Endothelial cell of umbilical vein (primary cell): ENCODE data around the gene SORCS1.

Experiments used
- CTCF ChIP-seq, 2 donors: IDR thresholded peaks; 1 replicate in 1 of 2; 2 replicates in 1 of 2; pipeline ENCODE4 v1.5.1; 2011; ENCODE audit warnings: low read length in 2 of 2, mild to moderate bottlenecking in 2 of 2, moderate library complexity in 2 of 2, control low read depth in 1 of 2, inconsistent platforms in 1 of 2, low read depth in 1 of 2; ENCODE audit not compliant: insufficient read depth in 1 of 2; ENCODE audit errors: extremely low read depth in 1 of 2
- EZH2 ChIP-seq: IDR thresholded peaks from 2 replicates; pipeline ENCODE4 v1.6.1; 2012; ENCODE audit warnings: borderline replicate concordance, low read depth, mild to moderate bottlenecking, moderate library complexity, low read length, inconsistent platforms; ENCODE audit not compliant: severe bottlenecking
- FOS ChIP-seq: IDR thresholded peaks from 2 replicates; pipeline ENCODE4 v1.6.1; 2011; ENCODE audit warnings: mild to moderate bottlenecking, low read length, moderate library complexity, borderline replicate concordance; ENCODE audit not compliant: insufficient read depth
- GATA2 ChIP-seq: IDR thresholded peaks from 2 replicates; pipeline ENCODE4 v1.7.0; 2011; ENCODE audit warnings: low read depth, mild to moderate bottlenecking, moderate library complexity, mixed read lengths, low read length; ENCODE audit not compliant: insufficient read length, insufficient read depth
- JUN ChIP-seq: IDR thresholded peaks from 2 replicates; pipeline ENCODE4 v1.6.1; 2011; ENCODE audit warnings: borderline replicate concordance, low read depth; ENCODE audit not compliant: insufficient read length, insufficient read depth
- MAX ChIP-seq: IDR thresholded peaks from 2 replicates; pipeline ENCODE4 v1.6.1; 2011; ENCODE audit not compliant: insufficient read depth, insufficient read length
- POLR2A ChIP-seq: IDR thresholded peaks from 2 replicates; pipeline ENCODE4 v1.6.1; 2012; ENCODE audit warnings: low read depth, mild to moderate bottlenecking, control low read depth, low read length
- POLR2AphosphoS5 ChIP-seq: IDR thresholded peaks from 2 replicates; pipeline ENCODE4 v1.6.1; 2012; ENCODE audit warnings: low read depth, mild to moderate bottlenecking, control low read depth, low read length, moderate library complexity; ENCODE audit not compliant: insufficient read depth

DNA sequence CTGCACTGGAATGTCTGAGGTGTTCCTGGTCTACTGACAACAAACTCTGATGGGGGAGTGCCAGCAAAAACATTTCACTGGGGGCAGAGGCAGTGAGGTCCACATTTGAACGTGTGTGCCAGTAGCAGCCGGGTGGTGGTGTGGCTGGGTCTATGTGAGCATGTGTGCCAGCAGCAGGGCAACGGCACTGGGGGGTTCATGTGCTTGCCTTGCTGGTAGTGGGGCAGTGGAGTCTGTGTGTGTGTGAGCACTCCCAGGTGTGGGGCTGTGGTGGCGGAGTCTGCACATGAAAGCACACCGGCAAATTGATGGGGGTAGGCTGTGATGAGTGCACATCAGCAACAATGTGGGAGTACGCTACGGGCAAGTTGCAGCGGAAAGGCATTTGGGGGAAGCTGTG lies 49.4 kb upstream of the SORCS1 start:
- TF ChIP-seq POLR2AphosphoS5 = no peak
- TF ChIP-seq CTCF (IDR thresholded peaks at IDR 0.05; ENCODE audit: extremely low read depth in 1 of 2, insufficient read depth in 1 of 2, low read depth in 1 of 2, low read length in 2 of 2) = no peak
- TF ChIP-seq POLR2A = no peak
- no peak for TF ChIP-seq EZH2
- TF ChIP-seq JUN = no peak
- no peak for TF ChIP-seq GATA2
- TF ChIP-seq MAX = no peak
- TF ChIP-seq FOS = no peak
